Midbrain (tissue), 1 donor: ENCODE measurements around the gene IL17C.
"Not testable (repeated sequence)": the region's sequence is repeated elsewhere in the genome, so short reads cannot be mapped to it uniquely, and the experiment has no call there.

Experiments
- DNase-seq: peaks from one replicate; lab custom pipeline; 2025; lab: John Stamatoyannopoulos, UW

Gene IL17C

GRCh38 chr16:88638323-88639230 is at the start of gene IL17C:
Gene IL17C, plus strand, starts transcription at chr16:88638572. Its CDS starts 70 bp downstream, at chr16:88638642.
- DNase-seq: no peak

GRCh38 chr16:88588754-88589153 is 49.6 kb upstream of the IL17C start:
- DNase-seq: no peak

- no peak for DNase-seq
Measured at GRCh38 chr16:88589441-88589840, 48.9 kb upstream of the IL17C start.

- no peak for DNase-seq
Measured at GRCh38 chr16:88591577-88592021, 46.8 kb upstream of the IL17C start.

GRCh38 chr16:88593061-88593460 is 45.3 kb upstream of the IL17C start:
- no peak for DNase-seq

- DNase-seq: peak; percentile 63
Measured at GRCh38 chr16:88593489-88593888, 44.9 kb upstream of the IL17C start.

- DNase-seq: peak; percentile 63
Measured at GRCh38 chr16:88593910-88594309, 44.5 kb upstream of the IL17C start.

GRCh38 chr16:88595101-88595500 is 43.3 kb upstream of the IL17C start:
- DNase-seq: no peak

- no peak for DNase-seq
Measured at GRCh38 chr16:88595921-88596320, 42.5 kb upstream of the IL17C start.

GRCh38 chr16:88596483-88596882 is 41.9 kb upstream of the IL17C start:
- DNase-seq: peak; percentile 66

GRCh38 chr16:88597856-88598491 is 40.4 kb upstream of the IL17C start:
- no peak for DNase-seq

- peak; percentile 24 for DNase-seq
Measured at GRCh38 chr16:88599092-88599733, 39.2 kb upstream of the IL17C start.

- no peak for DNase-seq
Measured at GRCh38 chr16:88599825-88600538, 38.4 kb upstream of the IL17C start.

GRCh38 chr16:88600539-88600896 is 37.9 kb upstream of the IL17C start:
- no peak for DNase-seq

GRCh38 chr16:88601313-88602036 is 36.9 kb upstream of the IL17C start:
- DNase-seq: no peak

- DNase-seq: no peak
Measured at GRCh38 chr16:88602091-88602490, 36.3 kb upstream of the IL17C start.

- DNase-seq: no peak
Measured at GRCh38 chr16:88605186-88606147, 32.9 kb upstream of the IL17C start.

GRCh38 chr16:88606148-88606757 is 32.1 kb upstream of the IL17C start:
- DNase-seq: no peak

- DNase-seq: no peak
Measured at GRCh38 chr16:88608076-88608475, 30.3 kb upstream of the IL17C start.

- DNase-seq: not testable (repeated sequence)
Measured at GRCh38 chr16:88609426-88609825, 28.9 kb upstream of the IL17C start.
